ENCODE data around the gene TEX28.

DNA sequence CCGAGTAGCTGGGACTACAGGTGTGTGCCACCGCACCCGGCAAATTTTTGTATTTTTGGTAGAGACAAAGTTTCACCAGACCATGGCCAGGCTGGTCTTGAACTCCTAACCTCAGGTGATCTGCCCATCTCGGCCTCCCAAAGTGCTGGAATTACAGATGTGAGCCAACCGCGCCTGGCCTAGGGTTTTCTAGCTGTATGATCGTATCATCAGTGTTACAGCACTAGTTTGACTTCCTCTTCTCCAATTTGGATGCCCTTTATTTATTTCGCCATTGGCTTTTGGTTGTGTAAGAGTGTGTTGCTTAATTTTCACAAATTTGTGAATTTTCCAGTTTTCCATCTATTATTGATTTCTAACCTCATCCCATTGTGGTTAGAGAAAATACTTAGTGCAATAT is 5.9 kb upstream of the TEX28 start:
- TF ChIP-seq, protein P1, sequence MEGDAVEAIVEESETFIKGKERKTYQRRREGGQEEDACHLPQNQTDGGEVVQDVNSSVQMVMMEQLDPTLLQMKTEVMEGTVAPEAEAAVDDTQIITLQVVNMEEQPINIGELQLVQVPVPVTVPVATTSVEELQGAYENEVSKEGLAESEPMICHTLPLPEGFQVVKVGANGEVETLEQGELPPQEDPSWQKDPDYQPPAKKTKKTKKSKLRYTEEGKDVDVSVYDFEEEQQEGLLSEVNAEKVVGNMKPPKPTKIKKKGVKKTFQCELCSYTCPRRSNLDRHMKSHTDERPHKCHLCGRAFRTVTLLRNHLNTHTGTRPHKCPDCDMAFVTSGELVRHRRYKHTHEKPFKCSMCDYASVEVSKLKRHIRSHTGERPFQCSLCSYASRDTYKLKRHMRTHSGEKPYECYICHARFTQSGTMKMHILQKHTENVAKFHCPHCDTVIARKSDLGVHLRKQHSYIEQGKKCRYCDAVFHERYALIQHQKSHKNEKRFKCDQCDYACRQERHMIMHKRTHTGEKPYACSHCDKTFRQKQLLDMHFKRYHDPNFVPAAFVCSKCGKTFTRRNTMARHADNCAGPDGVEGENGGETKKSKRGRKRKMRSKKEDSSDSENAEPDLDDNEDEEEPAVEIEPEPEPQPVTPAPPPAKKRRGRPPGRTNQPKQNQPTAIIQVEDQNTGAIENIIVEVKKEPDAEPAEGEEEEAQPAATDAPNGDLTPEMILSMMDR (IDR thresholded peaks at IDR 0.05), result no peak
- no peak for TF ChIP-seq EZH2 (IDR thresholded peaks at IDR 0.05)
